ENCODE measurements around the gene TBL1X.
"Not testable (repeated sequence)": the region's sequence is repeated elsewhere in the genome, so short reads cannot be mapped to it uniquely, and the experiment has no call there.

The TBL1X gene

DNA sequence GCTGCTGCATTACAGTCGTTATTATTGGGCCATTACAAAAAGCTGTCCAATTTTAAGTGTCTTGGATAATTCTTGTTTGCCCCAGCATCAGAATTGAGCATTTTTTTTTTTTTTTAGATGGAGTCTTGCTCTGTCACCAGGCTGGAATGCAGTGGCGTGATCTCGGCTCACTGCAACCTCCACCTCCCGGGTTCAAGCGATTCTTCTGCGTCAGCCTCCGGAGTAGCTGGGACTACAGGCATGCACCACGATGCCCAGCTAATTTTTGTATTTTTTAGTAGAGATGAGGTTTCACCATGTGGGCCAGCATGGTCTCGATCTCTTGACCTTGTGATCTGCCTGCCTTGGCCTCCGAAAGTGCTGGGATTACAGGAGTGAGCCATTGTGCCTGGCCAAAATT is 71.3 kb downstream of the TBL1X start:
- not testable (repeated sequence) for DNase-seq (ENCODE audit: low spot score)

- DNase-seq (ENCODE audit: low spot score) = no peak
These were observed 72.9 kb downstream of the TBL1X start for GRCh38 chrX:9537781-9538180.

- no peak for DNase-seq (ENCODE audit: low spot score)
These were observed 73.7 kb downstream of the TBL1X start for GRCh38 chrX:9538544-9539045.

DNA sequence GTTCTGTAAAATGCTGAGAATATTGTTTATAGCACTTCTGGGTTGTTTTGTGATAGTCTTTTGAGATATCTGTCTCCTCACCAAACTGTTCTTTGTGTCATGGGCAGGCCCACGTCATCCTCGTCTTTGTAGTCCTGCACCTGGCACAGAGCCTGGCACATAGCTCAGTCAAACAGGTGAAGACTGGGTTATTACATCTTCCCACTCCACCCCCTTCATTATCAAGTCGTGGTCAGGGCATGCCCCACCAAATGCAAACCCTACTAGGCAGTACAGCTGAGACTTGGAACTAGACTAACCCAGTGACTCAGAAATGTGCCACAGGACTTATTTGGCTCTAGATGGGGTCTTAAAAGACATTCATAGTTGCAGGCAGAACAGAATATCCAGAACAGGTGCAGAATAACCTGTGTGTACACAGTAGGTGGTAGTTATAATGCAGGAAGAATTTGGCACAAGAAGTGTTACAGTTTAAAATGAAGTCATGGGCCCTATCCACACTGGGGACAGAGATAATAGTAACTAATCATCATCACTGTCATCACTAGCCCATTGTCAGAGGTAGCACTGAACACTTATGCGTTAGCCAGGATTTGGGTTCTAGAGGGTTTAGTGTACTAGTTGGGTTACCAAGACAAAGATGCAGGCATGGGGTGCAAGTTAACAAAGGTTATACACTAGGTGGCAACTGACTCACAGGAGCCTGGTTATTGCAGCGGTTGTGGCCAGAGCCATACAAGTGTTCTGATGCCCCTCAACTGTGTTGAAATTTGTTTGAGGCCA is 74.9 kb downstream of the TBL1X start:
- no peak for DNase-seq (ENCODE audit: low spot score)

- DNase-seq (ENCODE audit: low spot score) = no peak
These were observed 77.4 kb downstream of the TBL1X start for GRCh38 chrX:9542106-9542760.

- DNase-seq (ENCODE audit: low spot score) = no peak
These were observed 77.9 kb downstream of the TBL1X start for GRCh38 chrX:9542761-9543111.

GRCh38 chrX:9555354-9555753 is 90.5 kb downstream of the TBL1X start:
- no peak for DNase-seq (ENCODE audit: low spot score)

DNA sequence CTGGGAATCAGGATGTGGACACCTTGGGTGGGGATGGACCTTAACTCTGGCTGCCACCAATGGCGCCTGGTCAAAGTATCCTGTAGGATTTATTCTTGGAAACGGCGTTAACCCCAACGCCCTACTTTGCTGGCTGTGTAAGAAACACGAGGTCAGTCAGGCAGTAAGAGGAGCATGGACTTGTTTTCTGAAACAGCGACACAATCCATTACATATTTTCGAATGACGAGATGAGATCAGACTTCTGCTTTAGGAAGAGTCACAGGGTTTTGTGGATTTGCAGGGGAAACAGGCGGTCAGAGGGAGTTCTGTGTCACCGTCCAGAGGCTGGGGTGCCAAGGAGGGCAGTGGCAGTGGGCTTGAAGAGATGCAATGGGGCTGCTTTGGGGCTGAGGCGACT is 92.2 kb downstream of the TBL1X start:
- no peak for DNase-seq (ENCODE audit: low spot score)

GRCh38 chrX:9557521-9557920 is 92.7 kb downstream of the TBL1X start:
- no peak for DNase-seq (ENCODE audit: low spot score)

DNA sequence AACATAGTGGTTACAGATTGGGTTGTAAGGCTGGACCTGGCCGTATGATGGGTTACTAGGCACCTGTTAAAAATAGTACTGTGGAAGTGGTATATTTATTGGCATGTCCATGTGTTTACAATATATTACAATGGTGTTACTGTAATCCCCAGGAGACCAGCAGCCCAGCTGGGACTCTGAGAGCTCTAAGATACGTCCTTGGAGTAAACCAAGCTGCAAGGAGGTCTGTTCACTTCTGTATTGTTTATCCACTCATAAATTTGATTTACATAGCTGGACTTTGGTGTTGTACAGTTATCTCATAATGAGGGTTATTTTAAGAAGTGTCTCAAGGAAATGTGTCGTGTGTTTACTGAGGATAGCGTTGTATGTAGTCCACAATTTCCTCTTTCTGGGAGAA is 93.8 kb downstream of the TBL1X start:
- no peak for DNase-seq (ENCODE audit: low spot score)

- DNase-seq (ENCODE audit: low spot score) = no peak
These were observed 95.4 kb downstream of the TBL1X start for GRCh38 chrX:9560219-9560618.

- no peak for DNase-seq (ENCODE audit: low spot score)
These were observed 96.3 kb downstream of the TBL1X start for GRCh38 chrX:9561199-9561598.

DNA sequence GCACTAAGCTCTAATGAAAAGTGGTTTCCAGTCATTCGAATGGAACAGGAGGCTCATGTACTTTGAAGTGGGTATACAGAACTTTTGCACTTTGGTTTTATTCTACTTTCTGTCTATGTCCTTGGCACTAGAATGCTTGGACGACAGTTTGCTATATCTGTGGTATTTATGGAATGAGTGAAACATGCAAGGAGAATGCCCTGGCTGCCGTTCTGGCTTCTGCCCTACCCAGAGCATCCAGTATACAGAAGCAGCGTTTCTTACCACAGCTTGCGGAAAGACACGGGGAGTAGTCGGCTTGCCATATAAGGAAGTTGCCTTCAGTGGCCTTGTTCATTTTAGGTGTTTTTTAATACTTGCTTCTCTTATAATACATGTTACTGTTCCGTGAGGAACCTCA is 98.0 kb downstream of the TBL1X start:
- DNase-seq (ENCODE audit: low spot score) = peak; percentile 65

DNA sequence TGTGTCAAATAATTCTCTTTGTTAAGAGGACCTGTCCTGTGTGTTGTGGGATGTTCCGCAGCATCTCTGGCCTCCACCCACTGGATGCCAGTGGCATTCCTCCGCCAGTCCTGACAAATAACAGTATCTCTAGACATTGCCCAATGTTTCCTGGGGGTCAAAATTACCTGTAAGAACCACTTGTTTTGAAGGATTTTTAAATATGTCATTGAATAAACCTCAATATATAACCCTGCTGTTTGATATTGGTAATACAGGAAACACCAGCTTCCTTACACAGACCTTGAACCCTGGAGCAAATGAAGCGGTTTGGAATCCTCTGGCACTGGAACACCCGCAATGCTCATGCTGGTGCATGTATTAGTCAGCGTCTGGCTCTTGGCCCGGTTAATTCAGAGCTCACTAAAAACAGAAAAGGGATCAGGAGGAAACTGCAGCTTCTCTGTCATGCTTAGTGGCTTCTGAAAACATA is 101.3 kb downstream of the TBL1X start:
- DNase-seq (ENCODE audit: low spot score) = peak; percentile 72

DNA sequence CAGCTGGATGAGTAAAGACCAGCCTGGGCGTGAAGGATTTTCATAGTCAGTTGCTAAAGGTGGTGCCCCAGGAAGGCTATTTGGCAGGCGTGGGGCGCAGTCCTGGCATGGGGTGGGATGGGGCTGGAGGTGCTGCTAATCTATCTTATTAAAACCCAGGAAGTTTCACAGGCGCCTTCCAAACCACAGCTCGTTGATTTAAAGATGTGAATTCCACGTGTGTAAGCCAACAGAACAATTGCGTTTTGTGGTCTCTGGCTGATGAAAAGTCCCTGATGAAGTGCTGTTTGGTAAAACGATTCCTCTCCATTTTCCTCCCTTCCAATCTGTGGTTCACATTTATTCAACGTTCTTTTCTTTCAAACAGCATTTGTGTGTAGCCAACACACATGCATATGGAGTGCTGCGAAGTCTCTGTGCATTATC is 105.0 kb downstream of the TBL1X start:
- DNase-seq (ENCODE audit: low spot score) = no peak

DNA sequence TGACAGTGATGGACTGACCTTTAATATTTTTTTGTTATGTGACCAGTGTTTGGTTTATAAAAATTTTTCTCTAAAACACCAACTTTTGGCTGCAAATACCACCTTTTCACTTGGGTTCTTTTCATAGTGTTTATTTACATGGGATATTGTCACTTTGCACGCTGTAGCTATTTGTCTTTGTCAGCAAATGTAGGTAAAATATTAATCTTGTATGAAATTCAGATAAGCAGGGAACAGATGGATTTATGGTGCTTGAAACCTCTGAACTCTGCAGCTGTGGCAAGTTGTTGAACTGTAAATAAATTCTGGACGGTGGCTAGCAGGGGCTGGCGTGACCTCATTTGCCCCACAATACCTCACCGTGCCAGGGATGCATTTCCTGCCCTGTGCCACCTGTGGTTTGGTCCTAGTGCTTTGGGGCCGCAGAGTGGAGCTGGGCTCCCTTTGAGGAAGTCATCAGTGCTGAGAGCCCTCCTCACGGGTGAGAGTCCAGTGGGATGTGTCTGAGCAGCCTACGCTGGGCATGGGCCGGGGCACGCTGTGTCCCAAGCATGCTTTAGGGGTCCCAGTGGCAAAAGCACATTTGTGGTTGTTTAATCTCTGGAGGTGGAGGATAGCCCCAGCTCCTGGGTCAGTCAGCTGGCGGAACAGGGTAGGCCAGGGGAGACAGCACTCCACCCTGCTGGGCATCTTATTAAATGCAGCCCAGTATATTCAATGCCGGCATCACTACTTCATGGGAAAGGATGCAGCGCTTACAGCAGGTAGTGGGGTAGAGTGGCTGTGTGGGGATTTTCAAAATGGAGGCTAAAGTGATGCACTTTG is 108.6 kb downstream of the TBL1X start:
- DNase-seq (ENCODE audit: low spot score) = no peak

GRCh38 chrX:9576059-9576458 is 111.2 kb downstream of the TBL1X start:
- no peak for DNase-seq (ENCODE audit: low spot score)

DNA sequence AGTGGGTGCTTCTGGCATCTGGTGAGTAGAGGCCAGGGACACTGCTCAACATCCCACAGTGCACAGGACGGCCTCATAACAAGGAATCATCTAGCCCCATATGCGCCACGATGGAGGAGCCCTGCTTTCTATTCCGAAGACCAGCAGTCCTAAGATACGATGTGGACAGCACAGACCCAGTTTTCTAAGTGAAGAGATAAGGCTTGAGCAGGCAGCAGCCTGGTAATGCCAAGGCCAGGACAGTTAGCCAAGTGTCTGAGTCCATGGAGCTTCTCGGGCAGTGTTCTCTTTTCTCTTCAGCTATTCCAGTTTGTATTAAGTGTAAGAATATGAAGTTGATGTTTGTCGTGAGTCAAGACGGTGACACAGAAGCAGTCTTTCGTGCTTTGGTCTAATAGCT is 112.7 kb downstream of the TBL1X start:
- DNase-seq (ENCODE audit: low spot score) = no peak

GRCh38 chrX:9578083-9578779 is 113.4 kb downstream of the TBL1X start:
- no peak for DNase-seq (ENCODE audit: low spot score)

- no peak for DNase-seq (ENCODE audit: low spot score)
These were observed 117.0 kb downstream of the TBL1X start for GRCh38 chrX:9581771-9582385.

DNA sequence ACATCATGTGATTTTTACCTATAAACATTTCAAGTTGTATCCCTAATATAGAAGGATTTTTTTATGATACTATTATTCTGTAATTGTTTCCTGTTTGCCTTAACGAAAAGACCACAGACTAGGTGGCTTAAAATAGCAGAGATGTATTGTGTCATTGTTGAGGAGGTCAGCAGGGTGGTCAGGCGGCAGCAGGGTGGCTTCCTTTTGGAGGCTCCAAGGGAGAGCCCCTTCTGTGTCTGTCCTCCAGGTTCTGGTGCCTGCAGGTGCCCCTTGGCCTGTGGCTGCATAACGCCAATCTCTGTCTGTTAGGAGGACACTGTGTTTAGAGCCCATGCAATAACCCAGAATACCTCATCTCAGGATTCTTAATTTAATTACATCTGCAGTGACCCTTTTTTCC is 118.1 kb downstream of the TBL1X start:
- DNase-seq (ENCODE audit: low spot score) = no peak

GRCh38 chrX:9586992-9587392 is 122.1 kb downstream of the TBL1X start:
- no peak for DNase-seq (ENCODE audit: low spot score)

All from hepatic stellate cell (primary cell).